ENCODE measurements around the gene ABCC3.

The ABCC3 gene

GRCh38 chr17:50638606-50638965 is 3.9 kb downstream of the ABCC3 start:
- Histone ChIP-seq H3K27ac (ENCODE audit: low read depth, low read length) (no peak overlapping the region), H3K36me3 (ENCODE audit: control insufficient read depth, low read length) (no peaks in the 10 kb centered on the region), H3K4me2 (ENCODE audit: low read length) (no peak overlapping the region), H3F3A (ENCODE audit: control insufficient read depth, insufficient read depth) (no peaks in the 10 kb centered on the region), H3K79me2 (ENCODE audit: control insufficient read depth, low read length) (no peaks in the 10 kb centered on the region), H3K9me3 (ENCODE audit: control insufficient read depth, insufficient read depth, low read length) (no peaks in the 10 kb centered on the region), H3K27me3 (ENCODE audit: control insufficient read depth, low read length) (peaks cover 60% of the 10 kb centered on the region), H3K4me1 (ENCODE audit: control insufficient read depth, low read length) (peaks cover 7% of the 10 kb centered on the region), H3K9me2 (replicated peaks; ENCODE audit: control insufficient read depth, low read length) (no peaks in the 10 kb centered on the region), H3K4me3 (ENCODE audit: low read length) (no peak overlapping the region), H4K20me1 (ENCODE audit: control insufficient read depth, insufficient read depth, low read depth, low read length) (no peaks in the 10 kb centered on the region)
- TF ChIP-seq EZH2phosphoT487 (IDR thresholded peaks at IDR 0.05; ENCODE audit: borderline replicate concordance, low read length) (no peak), CTCF (IDR thresholded peaks at IDR 0.05; ENCODE audit: low read depth, low read length, poor library complexity, severe bottlenecking) (no peak)

DNA sequence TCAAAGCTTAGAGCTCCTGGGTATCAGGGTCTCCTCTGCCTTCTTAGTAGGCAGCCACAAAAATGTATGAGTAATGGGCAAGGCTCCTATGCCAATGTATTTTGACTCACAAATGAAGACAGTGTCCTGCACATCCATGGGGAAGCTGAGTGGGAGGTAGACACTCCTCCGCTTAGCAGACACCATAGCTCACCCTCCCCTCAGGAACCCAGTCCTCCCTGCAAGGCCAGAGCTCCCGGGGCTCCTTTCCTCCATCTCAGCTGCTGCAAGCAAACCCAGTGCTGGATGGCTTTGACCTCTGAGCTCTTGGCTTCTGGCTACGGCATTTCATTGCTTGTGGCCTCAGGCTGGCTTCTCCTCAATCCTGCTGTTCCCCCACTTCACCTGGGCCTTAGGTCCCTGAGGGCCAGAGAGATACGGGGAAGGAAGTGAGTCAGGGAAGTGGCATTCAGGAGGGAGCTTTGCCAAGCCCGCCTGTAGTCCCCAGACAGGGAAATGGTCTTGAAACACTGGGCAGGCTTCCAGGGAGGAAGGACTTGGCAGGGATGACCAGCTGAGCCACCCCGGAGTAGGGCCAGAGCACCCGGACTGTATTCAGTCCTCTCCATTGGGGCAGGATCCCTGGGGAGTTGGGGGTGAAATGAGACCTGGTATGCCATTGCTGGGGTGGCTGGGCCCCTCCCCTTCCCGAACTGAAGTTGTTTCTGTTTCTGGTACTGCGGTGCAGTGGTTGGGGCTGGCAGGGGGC is 4.5 kb downstream of the ABCC3 start:
- Histone ChIP-seq H3K9me2 (replicated peaks; ENCODE audit: control insufficient read depth, low read length) (no peaks in the 10 kb centered on the region), H3F3A (ENCODE audit: control insufficient read depth, insufficient read depth) (no peaks in the 10 kb centered on the region), H3K79me2 (ENCODE audit: control insufficient read depth, low read length) (no peaks in the 10 kb centered on the region), H3K27me3 (ENCODE audit: control insufficient read depth, low read length) (peaks cover 54% of the 10 kb centered on the region), H3K4me3 (ENCODE audit: low read length) (no peak overlapping the region), H3K4me2 (ENCODE audit: low read length) (no peak overlapping the region), H3K9me3 (ENCODE audit: control insufficient read depth, insufficient read depth, low read length) (no peaks in the 10 kb centered on the region), H3K36me3 (ENCODE audit: control insufficient read depth, low read length) (no peaks in the 10 kb centered on the region), H3K4me1 (ENCODE audit: control insufficient read depth, low read length) (peaks cover 7% of the 10 kb centered on the region), H3K27ac (ENCODE audit: low read depth, low read length) (no peak overlapping the region), H4K20me1 (ENCODE audit: control insufficient read depth, insufficient read depth, low read depth, low read length) (no peaks in the 10 kb centered on the region)
- TF ChIP-seq CTCF (IDR thresholded peaks at IDR 0.05; ENCODE audit: low read depth, low read length, poor library complexity, severe bottlenecking) (no peak), EZH2phosphoT487 (IDR thresholded peaks at IDR 0.05; ENCODE audit: borderline replicate concordance, low read length) (no peak)

- H3K9me2 ChIP-seq (replicated peaks; ENCODE audit: control insufficient read depth, low read length), result no peaks in the 10 kb centered on the region
- no peaks in the 10 kb centered on the region for H3K9me3 ChIP-seq (ENCODE audit: control insufficient read depth, insufficient read depth, low read length)
- no peaks in the 10 kb centered on the region for H4K20me1 ChIP-seq (ENCODE audit: control insufficient read depth, insufficient read depth, low read depth, low read length)
- no peaks in the 10 kb centered on the region for H3F3A ChIP-seq (ENCODE audit: control insufficient read depth, insufficient read depth)
- TF ChIP-seq EZH2phosphoT487 (IDR thresholded peaks at IDR 0.05; ENCODE audit: borderline replicate concordance, low read length) (no peak), CTCF (IDR thresholded peaks at IDR 0.05; ENCODE audit: low read depth, low read length, poor library complexity, severe bottlenecking) (no peak)
- H3K4me1 ChIP-seq (ENCODE audit: control insufficient read depth, low read length), result peaks cover 7% of the 10 kb centered on the region
- peaks cover 37% of the 10 kb centered on the region for H3K27me3 ChIP-seq (ENCODE audit: control insufficient read depth, low read length)
- no peaks in the 10 kb centered on the region for H3K36me3 ChIP-seq (ENCODE audit: control insufficient read depth, low read length)
- H3K4me3 ChIP-seq (ENCODE audit: low read length), result no peak overlapping the region
- H3K79me2 ChIP-seq (ENCODE audit: control insufficient read depth, low read length), result no peaks in the 10 kb centered on the region
- no peak overlapping the region for H3K4me2 ChIP-seq (ENCODE audit: low read length)
- no peak overlapping the region for H3K27ac ChIP-seq (ENCODE audit: low read depth, low read length)
These were observed 6.1 kb downstream of the ABCC3 start for GRCh38 chr17:50640686-50641351.

All from DOHH2 (cell line).